NCI-H510A treated with DMSO at 0.1 percent for 48 hours (cell line): ENCODE measurements around the gene KCNMA1.
A peak's percentile ranks its signal among the peaks of the same experiment; 100 is the strongest.
"Not testable (repeated sequence)": the region's sequence is repeated elsewhere in the genome, so short reads cannot be mapped to it uniquely, and the experiment has no call there.

Experiments
- DNase-seq: peaks from one replicate; lab custom pipeline; 2025; lab: John Stamatoyannopoulos, UW

Gene KCNMA1

DNA sequence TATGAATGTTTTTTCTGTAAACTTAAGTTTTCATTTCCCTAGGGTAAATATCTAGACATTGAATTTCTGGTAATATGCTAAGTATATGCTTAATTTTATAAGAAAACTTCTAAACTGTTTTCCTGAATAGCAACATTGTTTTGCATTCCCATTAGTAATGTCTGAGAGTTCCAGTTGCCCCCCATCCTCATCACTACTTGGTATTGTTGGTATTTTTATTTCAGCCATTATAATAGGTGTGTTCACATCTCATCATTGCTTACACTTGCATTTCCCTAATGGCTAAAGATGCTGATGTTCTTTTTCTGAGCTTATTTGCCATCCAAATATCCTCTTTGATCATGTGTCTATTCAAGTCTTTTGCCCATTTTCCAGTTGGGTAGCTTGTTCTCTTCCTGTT is 269.6 kb downstream of the KCNMA1 start:
- no peak for DNase-seq

GRCh38 chr10:77363210-77363609 is 274.4 kb downstream of the KCNMA1 start:
- no peak for DNase-seq

- no peak for DNase-seq
Measured at GRCh38 chr10:77361831-77362230, 275.8 kb downstream of the KCNMA1 start.

GRCh38 chr10:77361426-77361825 is 276.2 kb downstream of the KCNMA1 start:
- DNase-seq, result no peak

DNA sequence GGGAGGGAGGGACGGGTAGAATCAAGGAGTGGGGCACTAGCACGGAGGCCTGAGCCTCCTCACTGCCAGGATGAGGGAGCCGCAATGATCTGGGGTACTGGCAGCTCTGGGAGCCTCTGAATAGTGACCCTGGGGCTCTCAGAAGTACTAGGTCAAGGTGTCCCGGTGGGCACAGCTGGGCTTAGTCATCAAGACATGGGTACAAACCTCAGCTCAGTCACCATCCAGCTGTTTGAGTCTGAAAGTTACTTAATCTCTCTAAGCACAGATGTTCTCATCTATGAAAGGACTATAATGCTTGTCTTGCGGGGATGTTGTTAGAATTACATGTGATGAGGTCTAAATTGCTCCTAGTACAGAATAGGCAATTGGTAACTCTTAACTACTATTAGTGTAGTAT is 276.8 kb downstream of the KCNMA1 start:
- DNase-seq, result no peak

GRCh38 chr10:77359950-77360520 is 277.6 kb downstream of the KCNMA1 start:
- no peak for DNase-seq

GRCh38 chr10:77359287-77359691 is 278.3 kb downstream of the KCNMA1 start:
- no peak for DNase-seq

DNA sequence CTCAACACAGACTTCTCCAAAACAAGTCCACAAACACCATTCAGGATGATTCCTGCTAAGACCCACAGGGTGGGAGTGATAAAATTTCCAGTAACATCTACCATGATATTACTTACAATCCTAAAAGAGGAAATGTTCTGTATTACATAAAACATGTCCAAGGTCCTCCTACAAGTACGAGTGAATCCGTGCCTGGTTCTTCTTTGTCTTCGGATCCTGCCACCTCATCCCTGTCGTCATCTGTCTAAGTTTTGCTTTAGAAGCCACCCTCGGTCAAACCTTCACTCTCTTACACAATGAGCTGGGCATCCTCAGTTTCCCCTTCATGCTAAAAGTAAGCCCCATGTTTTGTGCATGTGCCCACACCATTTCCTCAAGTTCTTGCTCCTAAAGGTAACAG is 279.0 kb downstream of the KCNMA1 start:
- no peak for DNase-seq

DNA sequence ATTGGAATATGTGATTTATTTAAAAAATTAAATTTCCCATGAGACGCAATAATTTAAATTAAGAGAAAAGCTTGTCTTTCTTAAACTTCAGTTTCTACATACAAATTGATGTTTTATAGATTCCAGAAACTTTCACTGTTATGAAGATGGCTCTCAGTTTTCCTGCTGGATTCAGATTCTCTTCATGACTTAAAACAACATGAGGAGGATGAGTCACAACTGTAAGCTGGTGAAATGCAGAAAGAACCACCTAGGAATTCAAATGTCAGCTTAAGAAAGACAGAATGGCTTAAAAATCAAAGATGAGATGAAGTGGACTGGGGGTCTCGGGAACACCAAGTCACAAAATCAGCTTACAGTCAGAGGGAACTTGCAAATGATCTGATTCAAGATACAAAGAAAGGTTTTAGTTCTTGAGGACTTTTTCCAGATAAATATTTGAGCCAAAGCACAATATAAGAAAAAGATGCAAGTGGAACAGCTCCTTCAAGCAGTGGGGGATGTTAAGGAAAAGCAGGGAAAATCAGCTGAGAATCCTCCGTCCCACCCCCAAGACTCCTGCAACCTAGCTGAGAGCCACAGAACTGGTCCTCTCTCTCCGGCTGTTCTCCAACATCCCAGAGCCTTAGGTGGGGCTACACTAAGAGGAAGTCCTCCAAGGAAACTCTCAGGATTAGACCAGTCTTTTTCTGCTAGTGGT is 279.8 kb downstream of the KCNMA1 start:
- DNase-seq, result no peak

- DNase-seq, result no peak
Measured at GRCh38 chr10:77357185-77357584, 280.4 kb downstream of the KCNMA1 start.

GRCh38 chr10:77355844-77356243 is 281.8 kb downstream of the KCNMA1 start:
- no peak for DNase-seq

DNA sequence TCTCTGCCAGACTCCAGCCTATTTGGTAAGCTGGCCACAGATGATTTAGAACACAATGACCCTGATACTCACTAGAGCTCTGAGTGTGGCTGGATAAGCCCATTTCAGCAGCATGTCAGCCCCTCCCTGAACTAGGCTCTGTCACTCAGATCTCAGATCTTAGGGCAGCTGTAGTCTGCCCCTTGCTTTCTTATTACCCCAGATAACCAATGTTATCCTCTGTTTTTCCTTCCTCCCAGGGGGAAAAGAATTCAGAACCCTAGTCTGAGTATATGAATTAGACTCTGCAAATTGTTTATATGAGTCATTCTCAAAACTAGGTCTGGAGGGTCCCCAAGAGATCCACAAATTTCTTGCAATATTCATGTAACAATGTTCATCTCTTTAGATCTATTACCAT is 286.2 kb downstream of the KCNMA1 start:
- no peak for DNase-seq

DNA sequence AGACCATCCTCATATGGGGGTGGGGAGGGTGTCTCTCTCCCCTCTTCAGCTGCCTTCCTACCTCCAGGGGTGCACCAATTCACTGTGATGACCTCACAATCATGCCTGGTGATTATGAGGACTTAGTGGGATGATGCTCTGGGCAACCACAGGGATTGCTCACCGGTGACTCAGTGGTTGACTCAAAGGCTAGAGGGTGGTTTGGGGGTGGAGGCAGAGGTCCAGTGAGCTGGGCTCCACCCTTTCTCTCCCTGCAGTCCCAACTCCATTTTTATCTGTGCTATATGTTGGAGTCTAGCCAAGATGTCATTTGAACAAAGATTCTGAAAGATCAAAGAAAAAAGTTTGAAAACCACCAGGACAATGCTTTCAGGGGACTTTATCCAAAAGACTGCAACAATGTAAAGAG is 286.9 kb downstream of the KCNMA1 start:
- no peak for DNase-seq

DNA sequence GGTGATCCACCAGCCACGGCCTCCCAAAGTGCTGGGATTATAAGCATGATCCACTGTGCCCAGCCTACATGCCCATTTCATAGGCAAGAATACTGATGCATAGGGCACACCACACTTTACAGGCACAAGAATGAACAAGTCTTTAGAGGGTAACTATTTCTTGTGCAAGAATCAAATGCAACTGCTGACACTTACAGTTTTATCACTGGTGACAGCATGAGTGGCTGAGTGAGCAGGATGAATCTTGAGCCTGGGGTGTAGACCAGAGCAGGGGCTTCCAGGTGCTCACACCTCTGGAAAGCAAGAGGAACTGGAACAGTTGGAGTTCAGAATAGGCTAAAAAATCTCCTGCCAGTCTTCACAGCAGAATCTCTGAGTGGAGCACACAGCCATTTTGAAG is 287.5 kb downstream of the KCNMA1 start:
- no peak for DNase-seq

DNA sequence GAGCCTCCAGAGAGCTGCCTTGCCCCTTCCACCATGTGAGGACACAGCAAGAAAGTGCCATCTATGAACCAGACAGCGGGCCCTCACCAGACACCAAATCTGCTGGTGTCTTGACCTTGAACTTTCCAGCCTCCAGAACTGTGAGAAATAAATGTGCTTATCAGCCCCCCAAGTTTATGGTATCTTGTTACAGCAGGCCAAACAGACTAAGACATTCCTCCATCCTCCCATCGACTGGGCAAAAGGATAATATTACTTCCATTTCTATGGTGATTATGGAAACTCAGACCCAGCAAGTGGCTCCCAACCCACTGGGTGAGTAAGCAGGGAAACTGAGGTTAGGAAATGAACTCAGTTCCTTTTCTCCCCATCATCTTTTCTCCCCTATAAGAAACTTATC is 288.4 kb downstream of the KCNMA1 start:
- no peak for DNase-seq

- DNase-seq, result no peak
Measured at GRCh38 chr10:77348751-77349150, 288.9 kb downstream of the KCNMA1 start.

DNA sequence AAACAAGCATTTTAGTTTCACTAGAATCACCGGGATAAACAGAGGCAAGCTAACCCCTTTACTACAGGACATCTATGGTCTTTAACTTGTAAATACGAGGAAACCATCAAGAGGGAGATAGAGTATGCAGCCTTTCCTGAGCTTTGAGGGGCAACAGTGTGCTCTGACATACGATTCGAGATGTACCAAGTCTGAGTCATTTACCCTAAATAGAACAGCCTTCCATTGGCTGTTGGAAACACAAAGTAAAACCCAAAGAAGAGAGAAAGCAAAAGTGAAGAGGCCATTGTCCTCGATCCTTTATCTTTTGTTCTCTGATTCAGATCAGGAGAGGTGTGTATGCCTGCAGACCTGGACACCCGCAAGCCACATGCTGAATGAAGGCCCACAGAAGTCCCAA is 289.5 kb downstream of the KCNMA1 start:
- no peak for DNase-seq

GRCh38 chr10:77347052-77347451 is 290.6 kb downstream of the KCNMA1 start:
- no peak for DNase-seq

- no peak for DNase-seq
Measured at GRCh38 chr10:77341055-77341454, 296.6 kb downstream of the KCNMA1 start.

DNA sequence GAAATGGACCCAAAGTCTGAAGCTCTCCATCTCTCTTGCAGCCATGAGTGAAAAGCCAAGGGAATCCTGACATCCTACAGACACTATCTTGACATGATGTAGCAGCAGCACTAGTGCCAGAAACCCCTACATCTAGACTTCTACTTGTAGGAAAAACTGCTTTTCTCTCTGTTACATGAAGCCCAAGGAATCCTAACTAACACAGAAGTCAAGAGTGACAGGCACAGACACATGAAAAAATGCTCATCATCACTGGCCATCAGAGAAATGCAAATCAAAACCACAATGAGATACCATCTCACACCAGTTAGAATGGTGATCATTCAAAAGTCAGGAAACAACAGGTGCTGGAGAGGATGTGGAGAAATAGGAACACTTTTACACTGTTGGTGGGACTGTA is 297.7 kb downstream of the KCNMA1 start:
- DNase-seq, result not testable (repeated sequence)

GRCh38 chr10:77339166-77339565 is 298.4 kb downstream of the KCNMA1 start:
- DNase-seq, result no peak

DNA sequence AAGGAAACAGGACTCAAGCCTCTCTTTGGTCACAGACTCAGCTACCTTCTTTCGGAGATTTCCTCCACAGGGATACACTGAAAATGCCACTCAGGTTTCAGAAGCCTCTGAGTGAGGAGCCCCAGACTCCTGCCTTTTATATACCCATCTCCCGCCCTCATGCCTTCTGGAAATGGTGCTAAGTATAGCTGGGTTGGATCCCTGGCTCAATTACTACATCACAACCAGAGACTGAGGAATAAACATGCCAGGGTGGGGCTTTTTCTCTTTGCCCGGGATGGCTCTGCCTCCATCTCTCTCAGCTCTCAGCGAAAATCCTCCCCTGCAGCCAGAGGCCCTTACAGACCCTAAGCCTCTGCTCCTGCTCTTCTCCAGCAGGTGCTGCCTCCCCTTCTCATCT is 299.5 kb downstream of the KCNMA1 start:
- no peak for DNase-seq

DNA sequence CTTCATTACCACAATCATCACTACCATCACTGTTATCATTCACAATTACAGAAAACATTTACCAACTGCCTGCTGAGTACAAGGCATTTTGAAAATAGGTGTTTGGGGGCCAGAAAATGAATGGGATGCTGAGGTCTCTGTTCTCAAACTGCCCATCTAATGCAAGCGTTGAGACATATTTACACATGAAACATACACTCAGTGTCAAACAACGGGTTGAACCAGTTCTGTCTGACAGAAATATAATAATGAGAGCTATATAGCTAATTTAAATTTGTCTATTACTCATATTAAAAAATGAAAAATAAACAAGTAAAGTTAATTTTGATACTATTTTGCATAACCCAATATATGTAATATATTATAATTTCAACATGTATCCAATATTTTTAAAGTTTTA is 303.1 kb downstream of the KCNMA1 start:
- DNase-seq, result peak; percentile 32
